A673 (cell line): ENCODE results near the gene ANGEL2.

ENCODE experiments used
- CTCF ChIP-seq: fragments of 300-800, 200-600 bp; sonication (generic); conservative IDR thresholded peaks from 2 replicates; pipeline ENCODE4 v1.5.1; 2017; ENCODE audit warnings: low read depth, mild to moderate bottlenecking, antibody characterized with exemption, low read length, moderate library complexity, mixed read lengths
- EZH2 ChIP-seq: fragments of 200-600 bp; sonication (generic); IDR thresholded peaks from 2 replicates; pipeline ENCODE4 v1.6.1; 2017; ENCODE audit warnings: borderline replicate concordance, low read depth, mild to moderate bottlenecking, mixed read lengths, antibody characterized with exemption, low read length; ENCODE audit not compliant: poor library complexity, severe bottlenecking

- TF ChIP-seq CTCF (no peak), EZH2 (no peak)
Observed at GRCh38 chr1:213035573-213035972, 19.9 kb upstream of the ANGEL2 start.
